Transverse colon (tissue), 4 donors: ENCODE measurements around the gene NUDT8. TPM values are rescaled to one million over a fixed set of nuclear protein-coding genes. Genes with fewer than 3 reads are reported as not detected.

Source experiments
- DNase-seq: peaks from one replicate; pipeline ENCODE4 v3.0.0-alpha.2; 2019
- H3K27ac ChIP-seq, 4 donors: fragments of 200-600 bp; sonication (generic); 2 replicates each; pipeline ENCODE4 v1.5.1; 2016 to 2018; ENCODE audit warnings: inconsistent platforms in 4 of 4
- H3K27me3 ChIP-seq: fragments of 200-600 bp; sonication (generic); 2 replicates; pipeline ENCODE4 v1.5.1; 2017; ENCODE audit warnings: inconsistent platforms
- H3K36me3 ChIP-seq, 4 donors: fragments of 200-600 bp; sonication (generic); 2 replicates each; pipeline ENCODE4 v1.5.1; 2017 to 2019; ENCODE audit warnings: inconsistent platforms in 4 of 4
- H3K4me1 ChIP-seq, 4 donors: fragments of 200-600 bp; sonication (generic); 2 replicates each; pipeline ENCODE4 v1.5.1; 2017 to 2020; ENCODE audit warnings: inconsistent platforms in 4 of 4
- H3K4me3 ChIP-seq, 4 donors: fragments of 200-600 bp; sonication (generic); 1 replicate in 1 of 4; 2 replicates in 3 of 4; pipeline versions ENCODE4 v1.5.1 to v1.6.1; 2017 to 2019; ENCODE audit warnings: inconsistent platforms in 4 of 4
- H3K9me3 ChIP-seq, 2 donors: fragments of 200-600 bp; sonication (generic); 2 replicates each; pipeline ENCODE4 v1.5.1; 2017 to 2019; ENCODE audit warnings: inconsistent platforms in 2 of 2
- CTCF ChIP-seq, 5 experiments: fragments of 200-600 bp in 3 of 5; fragments of 450-650 bp in 2 of 5; sonication (generic) in 3 of 5; IDR thresholded peaks; 1 replicate in 2 of 5; 2 replicates in 3 of 5; pipeline ENCODE4 v1.5.1; 2016 to 2017; ENCODE audit warnings: antibody characterized with exemption in 5 of 5, inconsistent platforms in 3 of 5, mild to moderate bottlenecking in 2 of 5, moderate library complexity in 1 of 5
- EP300 ChIP-seq: sonication (generic); formaldehyde crosslinking; IDR thresholded peaks from one replicate; pipeline ENCODE4 v1.6.1; 2017; ENCODE audit warnings: antibody characterized with exemption, low read depth
- POLR2A ChIP-seq: fragments of 450-650 bp; IDR thresholded peaks from one replicate; pipeline ENCODE4 v1.6.1; 2016; ENCODE audit warnings: antibody characterized with exemption, mild to moderate bottlenecking, moderate library complexity
- POLR2AphosphoS5 ChIP-seq, 3 donors: sonication (generic); formaldehyde crosslinking; IDR thresholded peaks; one replicate each; pipeline ENCODE4 v1.6.1; 2016; ENCODE audit warnings: antibody characterized with exemption in 3 of 3
- WGBS, 2 donors: methylation state at CpG; one replicate each; pipeline ENCODE4 v1.1.5; 2018; ENCODE audit warnings: low coverage in 1 of 2; 5-methylcytosine and 5-hydroxymethylcytosine counted together
- in situ Hi-C, 4 donors: fragments of 200-750 bp; cut with MboI; loops; one replicate each; pipeline versions ENCODE4 v1.15.0 to v1.15.1; 2017; ENCODE audit warnings: low sequenced_read_pairs in 3 of 4, low pct_ligation_motif_present in 1 of 4, low pct_unique_long_range_greater_than_20kb in 1 of 4
- intact Hi-C: fragments of 100-400 bp; cut with DNase I; formaldehyde crosslinking; loops from one replicate; pipeline ENCODE4 v1.15.1; 2023; ENCODE audit warnings: low total_unique reads
- total RNA-seq, 4 donors: library from RNA; depleted of rRNA; stranded (reverse); fragments of >200 nt; gene quantifications; one replicate each; pipeline ENCODE4 v1.1.0, GENCODE V29; 2016

The NUDT8 gene
- total RNA-seq, 4 donors from 2014 or later = 21.3 to 68.5 (median 26.9) TPM

DNA sequence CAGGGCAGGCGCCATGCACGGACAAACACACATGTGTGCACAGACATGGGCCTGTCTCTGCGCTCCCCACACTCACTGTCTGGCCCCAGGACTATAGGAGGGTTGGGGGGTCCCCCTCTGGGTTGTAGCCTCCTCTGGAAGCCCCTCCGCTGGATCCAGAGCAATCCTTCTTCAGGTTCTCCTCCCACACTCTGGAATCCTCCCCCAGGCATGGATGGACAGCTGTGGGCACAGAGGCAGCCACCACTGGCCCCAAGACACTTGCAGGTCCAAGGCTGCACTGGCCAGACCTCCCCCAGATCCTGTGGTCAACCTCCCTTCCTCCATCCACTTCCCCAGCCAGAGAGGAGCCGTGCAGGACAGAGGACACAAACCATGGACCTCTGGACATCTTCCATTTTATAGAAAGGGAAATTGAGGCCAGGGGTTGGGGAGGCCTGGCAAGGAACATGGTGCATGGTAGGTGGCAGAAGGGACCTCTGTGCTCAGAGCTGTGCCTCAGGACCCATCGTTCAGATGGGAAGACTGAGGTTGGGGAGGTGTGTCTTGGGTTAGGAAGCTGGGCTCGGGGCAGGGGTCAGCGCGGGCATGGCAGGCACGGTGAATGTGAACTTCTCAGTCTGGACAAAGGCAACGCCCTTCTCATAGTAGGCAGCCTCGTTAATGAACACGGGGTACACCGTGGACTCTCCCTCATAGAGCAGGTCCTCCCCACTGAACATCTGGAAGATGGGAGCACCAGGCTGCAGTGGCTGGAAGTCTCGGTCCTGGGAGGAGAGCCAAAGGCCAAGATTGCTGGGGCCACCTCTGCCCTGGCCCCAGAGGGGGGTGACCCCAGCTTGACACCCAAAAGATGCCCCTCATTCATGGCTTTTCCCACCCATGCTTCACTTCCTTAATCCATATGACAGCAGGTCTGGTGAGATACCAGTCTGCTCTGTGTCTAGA is 12.7 kb upstream of the NUDT8 start:
- in situ Hi-C loops (no loop called here), intact Hi-C loops (no loop called here)
- H3K9me3 ChIP-seq = no peaks in the 10 kb centered on the region
- no peaks in the 10 kb centered on the region for H3K36me3 ChIP-seq
- no peak overlapping the region for H3K4me3 ChIP-seq
- H3K4me1 ChIP-seq = peaks cover 3 to 16% (median 11%) of the 10 kb centered on the region in 4 donors
- DNase-seq = no peak
- TF ChIP-seq CTCF (IDR thresholded peaks at IDR 0.05) = no peak
- H3K27me3 ChIP-seq = peaks cover 5% of the 10 kb centered on the region
- H3K27ac ChIP-seq = no peak overlapping the region
- WGBS, 2 donors = 86 to 93% methylated on average over 2 to 15 of the region's 15 CpGs

DNA sequence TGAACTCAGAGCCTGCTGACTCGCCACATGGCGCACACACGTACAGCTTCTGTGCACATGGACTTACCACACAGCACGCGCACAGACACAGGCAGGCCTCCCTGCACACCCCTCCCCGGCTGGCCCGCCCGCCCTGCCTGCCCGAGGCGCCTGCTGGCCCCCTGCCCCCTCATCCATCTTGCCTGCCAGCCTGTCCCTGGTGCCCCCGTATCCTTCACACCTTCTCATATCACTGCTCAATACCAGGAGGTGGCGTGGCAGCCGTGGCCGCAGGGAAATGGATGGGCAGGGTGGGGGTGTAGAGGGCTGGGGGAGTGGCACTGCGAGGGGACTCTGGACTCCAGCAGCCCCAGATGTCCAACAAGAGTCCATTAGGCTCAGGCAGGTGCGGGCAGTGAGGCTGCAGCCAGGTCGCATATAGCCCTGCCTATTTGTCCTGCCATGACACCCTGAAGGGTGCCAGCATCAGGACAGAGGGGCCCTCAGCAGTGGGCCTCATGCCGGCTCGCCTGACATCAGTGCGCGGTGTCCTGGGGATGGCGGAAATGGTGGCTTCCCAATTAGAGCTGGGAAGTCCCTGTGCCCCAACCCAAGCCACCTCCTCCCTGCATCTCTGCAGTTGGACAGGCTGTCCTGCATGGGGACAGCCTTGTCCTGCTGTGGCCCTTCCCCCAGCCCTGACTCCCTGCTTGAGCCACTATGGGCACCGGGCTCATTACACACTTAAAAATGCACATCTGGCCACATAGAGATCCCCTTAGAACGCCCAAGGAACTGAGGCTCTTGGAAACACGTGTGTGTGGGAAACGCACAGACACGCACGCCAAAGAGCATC is 11.8 kb upstream of the NUDT8 start:
- intact Hi-C loops = no loop called here
- Histone ChIP-seq H3K36me3 (no peaks in the 10 kb centered on the region), H3K4me1 (peaks cover 0 to 7% (median 5%) of the 10 kb centered on the region in 4 donors), H3K27me3 (peaks cover 5% of the 10 kb centered on the region), H3K4me3 (no peak overlapping the region), H3K9me3 (no peaks in the 10 kb centered on the region), H3K27ac (no peak overlapping the region)
- 84 to 100% methylated on average over 1 to 27 of the region's 28 CpGs for WGBS, 2 donors
- no peak for DNase-seq
- no peak for TF ChIP-seq CTCF (IDR thresholded peaks at IDR 0.05)
- TF ChIP-seq POLR2A = no peak
- no peak for TF ChIP-seq POLR2AphosphoS5 (IDR thresholded peaks at IDR 0.05)
- no peak for TF ChIP-seq EP300
- in situ Hi-C loops = no loop called here

GRCh38 chr11:67640758-67641337 is 11.1 kb upstream of the NUDT8 start:
- H3K27ac ChIP-seq = no peak overlapping the region
- DNase-seq = no peak
- H3K4me1 ChIP-seq = peaks cover 0 to 4% (median under 1%) of the 10 kb centered on the region in 4 donors
- intact Hi-C loops = no loop called here
- TF ChIP-seq POLR2A (no peak), EP300 (no peak), POLR2AphosphoS5 (IDR thresholded peaks at IDR 0.05) (no peak), CTCF (IDR thresholded peaks at IDR 0.05) (no peak)
- in situ Hi-C loops = no loop called here
- no peaks in the 10 kb centered on the region for H3K9me3 ChIP-seq
- 77 to 79% methylated on average over 3 to 12 of the region's 12 CpGs for WGBS, 2 donors
- no peaks in the 10 kb centered on the region for H3K36me3 ChIP-seq
- peaks cover 5% of the 10 kb centered on the region for H3K27me3 ChIP-seq
- no peak overlapping the region for H3K4me3 ChIP-seq
